Right lobe of liver (tissue), 6 donors: ENCODE measurements around the gene BST2. TPM values are rescaled to one million over a fixed set of nuclear protein-coding genes. Genes with fewer than 3 reads are reported as not detected.

ENCODE experiments used
- ATAC-seq, 4 donors: fragments of 200-7000 bp; cut with Tn5 transposase; one replicate each; pipeline ENCODE4 v1.9.1; 2020; ENCODE audit warnings: mild to moderate bottlenecking in 4 of 4, moderate library complexity in 4 of 4
- DNase-seq, 3 donors: peaks; one replicate each; pipeline ENCODE4 v3.0.0-alpha.2; 2020
- H3K27ac ChIP-seq, 3 donors: fragments of 200-600 bp; one replicate each; pipeline ENCODE4 v1.8.0; 2022
- H3K27me3 ChIP-seq, 2 donors: fragments of 200-600 bp; one replicate each; pipeline ENCODE4 v1.8.0; 2022
- H3K36me3 ChIP-seq, 4 donors: fragments of 200-600 bp; sonication (generic) in 1 of 4; one replicate each; pipeline versions ENCODE4 v1.5.1 to v1.8.0; 2017 to 2022; ENCODE audit warnings: control low read depth in 1 of 4
- H3K4me1 ChIP-seq, 4 donors: fragments of 200-600 bp; sonication (generic) in 1 of 4; one replicate each; pipeline versions ENCODE4 v1.5.1 to v1.8.0; 2017 to 2022; ENCODE audit warnings: control low read depth in 1 of 4
- H3K4me3 ChIP-seq, 3 donors: fragments of 200-600 bp; one replicate each; pipeline ENCODE4 v1.8.0; 2022
- H3K9me3 ChIP-seq, 4 donors: fragments of 200-600 bp; sonication (generic) in 1 of 4; one replicate each; pipeline versions ENCODE4 v1.5.1 to v1.8.0; 2017 to 2022; ENCODE audit warnings: control low read depth in 1 of 4
- POLR2A ChIP-seq: fragments of 450-650 bp; IDR thresholded peaks from one replicate; pipeline ENCODE4 v1.6.1; 2017; ENCODE audit warnings: antibody characterized with exemption, mild to moderate bottlenecking
- WGBS: methylation state at CpG from one replicate; pipeline ENCODE4 v1.1.6; 2018; ENCODE audit warnings: low coverage, low lambda C conversion rate; ENCODE audit not compliant: insufficient coverage; ENCODE audit errors: missing lambda C conversion rate; 5-methylcytosine and 5-hydroxymethylcytosine counted together
- intact Hi-C, 2 donors: fragments of 100-400 bp; cut with DNase I; formaldehyde crosslinking; loops; one replicate each; pipeline versions ENCODE4 v1.11.2 to v1.14.1; 2022
- total RNA-seq, 6 experiments: library from RNA; depleted of rRNA in 2 of 6; stranded (reverse); fragments of >200 nt in 2 of 6; fragmentation: NEBNext Ultra II Directional in 3 of 6; extraction: Animal tissue kit (Norgen Biotek cat#: 25700) in 3 of 6; gene quantifications; one replicate each; pipeline versions ENCODE4 v1.1.0 to v1.2.4, GENCODE V29; 2016 to 2023
- TF ChIP-seq, protein P1 (sequence below), 4 donors: fragments of 200-600 bp in 3 of 4; fragments of 450-650 bp in 1 of 4; IDR thresholded peaks; one replicate each; pipeline versions ENCODE4 v1.5.1 to v1.8.0; 2016 to 2022; ENCODE audit warnings: antibody characterized with exemption in 4 of 4, mild to moderate bottlenecking in 2 of 4
- donor health status: DM: no; HTN: yes; CAD: no.
- donor health status: DM: no; HTN: no; CAD: no.
- donor health status: DM: no; HTN: no; CAD: no.
- donor health status: DM: no; HTN: yes; CAD: no.
- donor health status: DM: no; HTN: yes; CAD: no.

BST2 gene
- total RNA-seq, 6 experiments from 2014 or later: 78.2 to 157 (median 96.2) TPM

DNA sequence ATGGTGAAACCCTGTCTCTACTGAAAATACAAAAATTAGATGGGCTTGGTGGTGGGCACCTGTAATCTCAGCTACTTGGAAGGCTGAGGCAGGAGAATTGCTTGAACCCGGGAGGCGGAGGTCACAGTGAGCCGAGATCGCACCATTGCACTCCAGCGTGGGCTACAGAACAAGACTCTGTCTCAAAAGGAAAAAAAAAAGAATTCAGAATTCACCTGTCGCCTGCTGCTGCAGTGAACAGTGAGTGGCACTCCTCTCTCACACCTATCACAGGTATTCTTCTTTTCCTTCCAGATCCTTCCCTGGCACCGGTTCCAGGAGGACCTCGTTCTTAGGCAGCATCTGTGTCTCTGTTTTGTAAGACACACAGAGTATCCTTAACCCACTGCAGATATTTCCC is 8.7 kb upstream of the BST2 start:
- peaks cover 0 to 3% (median 0%) of the 10 kb centered on the region in 4 donors for H3K4me1 ChIP-seq
- H3K36me3 ChIP-seq: peaks cover 0 to 4% (median 0%) of the 10 kb centered on the region in 4 donors
- no peaks in the 10 kb centered on the region for H3K27me3 ChIP-seq
- TF ChIP-seq, protein P1, sequence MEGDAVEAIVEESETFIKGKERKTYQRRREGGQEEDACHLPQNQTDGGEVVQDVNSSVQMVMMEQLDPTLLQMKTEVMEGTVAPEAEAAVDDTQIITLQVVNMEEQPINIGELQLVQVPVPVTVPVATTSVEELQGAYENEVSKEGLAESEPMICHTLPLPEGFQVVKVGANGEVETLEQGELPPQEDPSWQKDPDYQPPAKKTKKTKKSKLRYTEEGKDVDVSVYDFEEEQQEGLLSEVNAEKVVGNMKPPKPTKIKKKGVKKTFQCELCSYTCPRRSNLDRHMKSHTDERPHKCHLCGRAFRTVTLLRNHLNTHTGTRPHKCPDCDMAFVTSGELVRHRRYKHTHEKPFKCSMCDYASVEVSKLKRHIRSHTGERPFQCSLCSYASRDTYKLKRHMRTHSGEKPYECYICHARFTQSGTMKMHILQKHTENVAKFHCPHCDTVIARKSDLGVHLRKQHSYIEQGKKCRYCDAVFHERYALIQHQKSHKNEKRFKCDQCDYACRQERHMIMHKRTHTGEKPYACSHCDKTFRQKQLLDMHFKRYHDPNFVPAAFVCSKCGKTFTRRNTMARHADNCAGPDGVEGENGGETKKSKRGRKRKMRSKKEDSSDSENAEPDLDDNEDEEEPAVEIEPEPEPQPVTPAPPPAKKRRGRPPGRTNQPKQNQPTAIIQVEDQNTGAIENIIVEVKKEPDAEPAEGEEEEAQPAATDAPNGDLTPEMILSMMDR (IDR thresholded peaks at IDR 0.05): no peak
- no peak for TF ChIP-seq POLR2A
- 96% methylated on average over 3 of the region's 8 CpGs for WGBS
- DNase-seq (no peak), ATAC-seq (no peak)
- intact Hi-C loops: no loop called here
- peak overlapping the region in 1 of 3 donors; percentile 38 for H3K27ac ChIP-seq
- H3K9me3 ChIP-seq: no peaks in the 10 kb centered on the region
- no peak overlapping the region for H3K4me3 ChIP-seq

DNA sequence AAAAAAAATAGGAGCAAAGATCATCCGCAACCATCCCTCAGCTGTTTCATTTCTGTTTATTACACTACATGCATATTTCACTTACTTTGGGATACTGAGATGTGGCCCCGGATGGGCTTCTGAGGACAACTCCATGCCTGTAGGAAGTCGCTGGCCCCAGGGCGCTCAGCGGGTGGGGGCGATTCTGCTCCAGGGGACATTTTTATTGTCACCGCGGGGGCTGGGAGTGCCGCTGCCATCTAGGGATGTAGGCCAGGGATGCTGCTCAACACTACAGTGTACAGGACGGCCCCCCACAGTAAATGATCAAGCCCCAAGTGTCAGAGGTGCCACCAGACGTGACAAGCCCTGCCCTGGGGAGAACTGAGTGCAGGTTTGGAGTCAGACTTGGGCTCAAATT is 6.4 kb upstream of the BST2 start:
- intact Hi-C loops: no loop called here
- TF ChIP-seq, protein P1 (IDR thresholded peaks at IDR 0.05): no peak
- no peak for TF ChIP-seq POLR2A
- DNase-seq: no peak
- H3K4me1 ChIP-seq: peaks cover 0 to 5% (median 0%) of the 10 kb centered on the region in 4 donors
- no peaks in the 10 kb centered on the region for H3K9me3 ChIP-seq
- H3K36me3 ChIP-seq: peaks cover 0 to 4% (median 0%) of the 10 kb centered on the region in 4 donors
- no peaks in the 10 kb centered on the region for H3K27me3 ChIP-seq
- H3K4me3 ChIP-seq: no peak overlapping the region
- peak overlapping the region in 1 of 3 donors; percentile 24 for H3K27ac ChIP-seq
- WGBS: 78% methylated on average over 8 of the region's 11 CpGs
- no peak for ATAC-seq

DNA sequence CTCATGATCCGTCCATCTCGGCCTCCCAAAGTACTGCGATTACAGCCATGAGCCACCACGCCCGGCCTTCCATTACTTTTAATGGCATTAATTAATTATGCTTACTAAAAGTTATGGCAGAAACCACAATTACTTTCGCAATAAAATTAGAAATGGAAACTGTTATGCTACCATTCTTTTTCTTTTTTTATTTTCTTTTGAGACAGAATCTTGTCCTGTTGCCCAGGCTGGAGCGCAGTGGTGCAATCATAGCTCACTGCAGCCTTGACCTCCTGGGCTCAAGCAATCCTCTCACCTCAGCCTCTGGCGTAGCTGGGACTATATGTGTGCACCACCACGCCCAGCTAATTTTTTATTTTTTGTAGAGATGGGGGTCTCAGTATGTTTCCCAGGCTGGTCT is 4.6 kb upstream of the BST2 start:
- no peak for DNase-seq
- ATAC-seq: no peak
- Histone ChIP-seq H3K4me1 (peaks cover 0 to 9% (median 0%) of the 10 kb centered on the region in 4 donors), H3K27ac (no peak overlapping the region), H3K27me3 (no peaks in the 10 kb centered on the region), H3K36me3 (peaks cover 0 to 4% (median 0%) of the 10 kb centered on the region in 4 donors), H3K9me3 (no peaks in the 10 kb centered on the region), H3K4me3 (no peak overlapping the region)
- 66% methylated on average over 9 of the region's 9 CpGs for WGBS
- no peak for TF ChIP-seq POLR2A
- TF ChIP-seq, protein P1 (IDR thresholded peaks at IDR 0.05): no peak
- intact Hi-C loops: no loop called here

DNA sequence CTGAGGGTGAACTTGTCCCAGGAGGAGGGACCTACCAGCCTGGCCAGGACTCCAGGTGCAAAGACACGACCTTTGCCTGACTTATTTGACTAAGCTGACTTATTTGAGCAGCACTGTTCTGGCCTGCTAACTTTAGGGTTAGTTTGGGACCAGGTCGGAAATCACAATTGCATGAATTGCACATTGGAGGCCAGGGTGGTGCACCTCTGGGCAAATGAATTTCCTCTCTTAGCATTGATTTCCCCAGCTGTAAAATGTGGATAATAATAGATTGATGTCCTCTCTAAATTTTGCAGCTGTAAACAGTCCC is 1.4 kb upstream of the BST2 start:
- ATAC-seq (peak; percentile 18 to 61 (median 48)), DNase-seq (peak in 1 of 3 donors; percentile 62)
- no peak for TF ChIP-seq POLR2A
- peaks cover 0 to 9% (median 0%) of the 10 kb centered on the region in 4 donors for H3K4me1 ChIP-seq
- peaks cover 0 to 2% (median 0%) of the 10 kb centered on the region in 4 donors for H3K36me3 ChIP-seq
- no peaks in the 10 kb centered on the region for H3K27me3 ChIP-seq
- 0% methylated on average over 2 of the region's 2 CpGs for WGBS
- intact Hi-C loops: no loop called here
- H3K9me3 ChIP-seq: no peaks in the 10 kb centered on the region
- peak overlapping the region; percentile 4 to 62 (median 51) for H3K4me3 ChIP-seq
- H3K27ac ChIP-seq: peak overlapping the region; percentile 71 to 95 (median 92)

DNA sequence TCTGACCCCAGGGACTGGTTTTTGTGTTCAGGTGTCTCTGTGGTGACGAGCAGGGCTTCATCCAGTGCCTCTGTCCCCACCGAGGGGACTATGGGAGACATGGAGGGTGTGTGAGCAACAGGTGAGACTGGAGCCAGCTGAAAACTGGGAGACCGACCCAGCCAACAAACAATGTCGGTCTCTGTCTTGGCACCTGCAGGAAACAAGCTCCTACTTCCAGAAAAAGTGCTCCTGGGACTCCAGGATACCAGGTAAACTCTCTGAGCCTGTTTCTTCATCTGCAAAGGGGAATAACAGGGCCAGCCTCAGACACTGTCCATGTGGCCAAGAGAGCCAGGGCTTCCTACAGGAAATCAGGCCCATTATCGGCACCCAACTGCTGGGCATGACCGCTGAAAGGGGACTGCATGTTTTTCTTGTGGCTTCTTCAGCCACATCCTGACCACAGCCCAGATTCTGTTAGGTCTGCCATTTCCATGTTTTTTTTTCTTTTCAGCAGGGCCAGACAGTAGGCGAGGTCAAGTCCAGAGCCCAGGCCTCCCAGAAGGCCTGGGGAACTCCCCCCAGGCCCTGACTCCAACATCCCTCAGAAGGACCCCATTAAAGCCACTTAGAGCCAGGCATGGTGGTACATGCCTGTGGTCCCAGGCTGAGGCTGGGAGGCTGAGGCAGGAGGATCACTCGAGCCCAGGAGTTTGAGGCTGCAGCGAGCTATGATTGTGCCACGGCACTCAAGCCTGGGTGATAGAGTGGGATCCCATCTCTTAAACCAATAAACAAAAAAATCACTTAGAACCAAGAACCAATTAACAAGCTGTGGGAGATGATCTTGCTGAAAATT is 836 bp upstream of the BST2 start:
- ATAC-seq: peak; percentile 1 to 8 (median 5)
- DNase-seq: no peak
- Histone ChIP-seq H3K27me3 (no peaks in the 10 kb centered on the region), H3K4me3 (peak overlapping the region; percentile 36 to 62 (median 51)), H3K27ac (peak overlapping the region; percentile 71 to 95 (median 92)), H3K9me3 (no peaks in the 10 kb centered on the region), H3K36me3 (peaks cover 0 to 4% (median 0%) of the 10 kb centered on the region in 4 donors), H3K4me1 (peaks cover 0 to 9% (median 0%) of the 10 kb centered on the region in 4 donors)
- intact Hi-C loops: no loop called here
- 16% methylated on average over 8 of the region's 10 CpGs for WGBS
- TF ChIP-seq, protein P1 (IDR thresholded peaks at IDR 0.05): no peak
- TF ChIP-seq POLR2A: no peak
